Activated naive CD4-positive, alpha-beta T cell treated with anti-CD3 and anti-CD28 coated beads, Interleukin-2, amount 50 U/mL, for 24 hours (primary cell): Measurements from ENCODE around the gene PPP1R1B.
A peak's percentile ranks its signal among the peaks of the same experiment; 100 is the strongest.

Experiments used
- H3K27ac Mint-ChIP-seq: one replicate; pipeline ENCODE4 v1.8.0; 2021; ENCODE audit warnings: mild to moderate bottlenecking, mixed read lengths
- H3K27me3 Mint-ChIP-seq: one replicate; pipeline ENCODE4 v1.8.0; 2021; ENCODE audit warnings: mixed read lengths
- H3K36me3 Mint-ChIP-seq: one replicate; pipeline ENCODE4 v1.8.0; 2021; ENCODE audit warnings: mixed read lengths
- H3K4me1 Mint-ChIP-seq: one replicate; pipeline ENCODE4 v1.8.0; 2021; ENCODE audit warnings: mixed read lengths
- H3K4me3 Mint-ChIP-seq: one replicate; pipeline ENCODE4 v1.8.0; 2021; ENCODE audit warnings: mild to moderate bottlenecking, mixed read lengths
- H3K9me3 Mint-ChIP-seq: one replicate; pipeline ENCODE4 v1.8.0; 2021; ENCODE audit warnings: mixed read lengths

Gene PPP1R1B

GRCh38 chr17:39670746-39671145, 44.0 kb downstream of the PPP1R1B start:
- Mint-ChIP-seq H3K4me3 (no peak overlapping the region), H3K4me1 (peaks cover 20% of the 10 kb centered on the region)

GRCh38 chr17:39671651-39672521, 45.1 kb downstream of the PPP1R1B start:
- Mint-ChIP-seq H3K9me3 (no peaks in the 10 kb centered on the region), H3K36me3 (no peaks in the 10 kb centered on the region), H3K4me3 (no peak overlapping the region), H3K27me3 (peaks cover 7% of the 10 kb centered on the region), H3K4me1 (peaks cover 31% of the 10 kb centered on the region), H3K27ac (no peak overlapping the region)

More at GRCh38 chr17:39670746-39671145, 44.0 kb downstream of the PPP1R1B start:
- no peaks in the 10 kb centered on the region for H3K9me3 Mint-ChIP-seq
- H3K27me3 Mint-ChIP-seq, result peaks cover 8% of the 10 kb centered on the region
- no peak overlapping the region for H3K27ac Mint-ChIP-seq
- no peaks in the 10 kb centered on the region for H3K36me3 Mint-ChIP-seq

GRCh38 chr17:39672522-39673334, 46.0 kb downstream of the PPP1R1B start:
- Mint-ChIP-seq H3K27me3 (peaks cover 5% of the 10 kb centered on the region), H3K4me3 (no peak overlapping the region), H3K9me3 (no peaks in the 10 kb centered on the region), H3K27ac (no peak overlapping the region), H3K36me3 (no peaks in the 10 kb centered on the region), H3K4me1 (peaks cover 39% of the 10 kb centered on the region)

GRCh38 chr17:39673335-39674081, 46.8 kb downstream of the PPP1R1B start:
- Mint-ChIP-seq H3K9me3 (no peaks in the 10 kb centered on the region), H3K27ac (no peak overlapping the region), H3K36me3 (no peaks in the 10 kb centered on the region)

GRCh38 chr17:39674179-39674578, 47.4 kb downstream of the PPP1R1B start:
- Mint-ChIP-seq H3K27me3 (peaks cover 2% of the 10 kb centered on the region), H3K36me3 (no peaks in the 10 kb centered on the region), H3K4me3 (no peak overlapping the region), H3K27ac (no peak overlapping the region), H3K9me3 (no peaks in the 10 kb centered on the region), H3K4me1 (peaks cover 47% of the 10 kb centered on the region)

More at GRCh38 chr17:39673335-39674081, 46.8 kb downstream of the PPP1R1B start:
- H3K4me3 Mint-ChIP-seq, result no peak overlapping the region
- peaks cover 4% of the 10 kb centered on the region for H3K27me3 Mint-ChIP-seq
- H3K4me1 Mint-ChIP-seq, result peaks cover 45% of the 10 kb centered on the region

GRCh38 chr17:39674702-39675389, 48.1 kb downstream of the PPP1R1B start:
- Mint-ChIP-seq H3K27me3 (no peaks in the 10 kb centered on the region), H3K4me1 (peaks cover 54% of the 10 kb centered on the region), H3K36me3 (no peaks in the 10 kb centered on the region), H3K27ac (no peak overlapping the region), H3K9me3 (no peaks in the 10 kb centered on the region), H3K4me3 (no peak overlapping the region)

GRCh38 chr17:39675390-39676082, 48.8 kb downstream of the PPP1R1B start:
- Mint-ChIP-seq H3K9me3 (no peaks in the 10 kb centered on the region), H3K4me3 (no peak overlapping the region)

GRCh38 chr17:39676198-39676819, 49.6 kb downstream of the PPP1R1B start:
- Mint-ChIP-seq H3K27ac (peak overlapping the region; percentile 79), H3K4me3 (no peak overlapping the region), H3K36me3 (peaks cover 2% of the 10 kb centered on the region), H3K27me3 (no peaks in the 10 kb centered on the region), H3K4me1 (peaks cover 69% of the 10 kb centered on the region), H3K9me3 (no peaks in the 10 kb centered on the region)

More at GRCh38 chr17:39675390-39676082, 48.8 kb downstream of the PPP1R1B start:
- no peak overlapping the region for H3K27ac Mint-ChIP-seq
- peaks cover 1% of the 10 kb centered on the region for H3K36me3 Mint-ChIP-seq
- H3K27me3 Mint-ChIP-seq, result no peaks in the 10 kb centered on the region
- H3K4me1 Mint-ChIP-seq, result peaks cover 61% of the 10 kb centered on the region

GRCh38 chr17:39677072-39677471, 50.3 kb downstream of the PPP1R1B start:
- Mint-ChIP-seq H3K4me1 (peaks cover 65% of the 10 kb centered on the region), H3K4me3 (no peak overlapping the region), H3K27me3 (no peaks in the 10 kb centered on the region), H3K36me3 (peaks cover 2% of the 10 kb centered on the region), H3K27ac (no peak overlapping the region), H3K9me3 (no peaks in the 10 kb centered on the region)

- Mint-ChIP-seq H3K27me3 (no peaks in the 10 kb centered on the region), H3K9me3 (no peaks in the 10 kb centered on the region), H3K4me3 (no peak overlapping the region), H3K27ac (peak overlapping the region; percentile 17), H3K36me3 (peaks cover 4% of the 10 kb centered on the region), H3K4me1 (peaks cover 61% of the 10 kb centered on the region)
Measured at GRCh38 chr17:39677542-39678339, 51.0 kb downstream of the PPP1R1B start.

GRCh38 chr17:39678340-39679116, 51.8 kb downstream of the PPP1R1B start:
- H3K27ac Mint-ChIP-seq, result peak overlapping the region; percentile 96
- H3K9me3 Mint-ChIP-seq, result no peaks in the 10 kb centered on the region
- no peak overlapping the region for H3K4me3 Mint-ChIP-seq
- peaks cover 4% of the 10 kb centered on the region for H3K36me3 Mint-ChIP-seq
- H3K4me1 Mint-ChIP-seq, result peaks cover 64% of the 10 kb centered on the region
- H3K27me3 Mint-ChIP-seq, result no peaks in the 10 kb centered on the region

- peak overlapping the region; percentile 15 for H3K4me3 Mint-ChIP-seq
- H3K9me3 Mint-ChIP-seq, result no peaks in the 10 kb centered on the region
- peak overlapping the region; percentile 96 for H3K27ac Mint-ChIP-seq
- H3K36me3 Mint-ChIP-seq, result peaks cover 6% of the 10 kb centered on the region
- no peaks in the 10 kb centered on the region for H3K27me3 Mint-ChIP-seq
- H3K4me1 Mint-ChIP-seq, result peaks cover 64% of the 10 kb centered on the region
Measured at GRCh38 chr17:39679521-39680192, 52.9 kb downstream of the PPP1R1B start.
